HG02763 (cell line): ENCODE measurements around the gene HMGCLL1.

Experiments used
- ATAC-seq: cut with Tn5 transposase; IDR thresholded peaks from one replicate; pipeline ENCODE4 v1.9.1; 2021; ENCODE audit warnings: mild to moderate bottlenecking, moderate library complexity; ENCODE audit not compliant: unreplicated experiment

The HMGCLL1 gene

GRCh38 chr6:55536391-55536956, 42.5 kb downstream of the HMGCLL1 start:
- ATAC-seq: no peak

GRCh38 chr6:55531496-55531895, 47.5 kb downstream of the HMGCLL1 start:
- ATAC-seq: no peak

- ATAC-seq: no peak
Measured at GRCh38 chr6:55530931-55531330, 48.1 kb downstream of the HMGCLL1 start.

GRCh38 chr6:55528624-55529023, 50.4 kb downstream of the HMGCLL1 start:
- peak; percentile 61 for ATAC-seq

- ATAC-seq: no peak
Measured at GRCh38 chr6:55524441-55524840, 54.6 kb downstream of the HMGCLL1 start.

GRCh38 chr6:55518529-55519060, 60.4 kb downstream of the HMGCLL1 start:
- ATAC-seq: no peak

GRCh38 chr6:55516736-55517135, 62.3 kb downstream of the HMGCLL1 start:
- ATAC-seq: no peak

GRCh38 chr6:55512904-55513303, 66.1 kb downstream of the HMGCLL1 start:
- ATAC-seq: no peak

- ATAC-seq: no peak
Measured at GRCh38 chr6:55511122-55511800, 67.7 kb downstream of the HMGCLL1 start.

GRCh38 chr6:55499591-55499990, 79.4 kb downstream of the HMGCLL1 start:
- ATAC-seq: no peak

GRCh38 chr6:55497694-55498093, 81.3 kb downstream of the HMGCLL1 start:
- no peak for ATAC-seq

GRCh38 chr6:55496201-55496600, 82.8 kb downstream of the HMGCLL1 start:
- no peak for ATAC-seq

- no peak for ATAC-seq
Measured at GRCh38 chr6:55495277-55495676, 83.7 kb downstream of the HMGCLL1 start.

GRCh38 chr6:55494411-55494810, 84.6 kb downstream of the HMGCLL1 start:
- ATAC-seq: no peak

- ATAC-seq: no peak
Measured at GRCh38 chr6:55492259-55492658, 86.7 kb downstream of the HMGCLL1 start.

- ATAC-seq: no peak
Measured at GRCh38 chr6:55490871-55491270, 88.1 kb downstream of the HMGCLL1 start.

GRCh38 chr6:55474382-55474781, 104.6 kb downstream of the HMGCLL1 start:
- no peak for ATAC-seq

- no peak for ATAC-seq
Measured at GRCh38 chr6:55473722-55474121, 105.3 kb downstream of the HMGCLL1 start.

GRCh38 chr6:55469951-55470366, 109.0 kb downstream of the HMGCLL1 start:
- no peak for ATAC-seq

GRCh38 chr6:55456016-55456415, 123.0 kb downstream of the HMGCLL1 start:
- ATAC-seq: no peak

- ATAC-seq: no peak
Measured at GRCh38 chr6:55450005-55450404, 129.0 kb downstream of the HMGCLL1 start.

GRCh38 chr6:55449225-55449624, 129.8 kb downstream of the HMGCLL1 start:
- no peak for ATAC-seq

GRCh38 chr6:55448451-55448850, 130.5 kb downstream of the HMGCLL1 start:
- ATAC-seq: no peak
